ENCODE measurements around the gene ASTL.

The ASTL gene

DNA sequence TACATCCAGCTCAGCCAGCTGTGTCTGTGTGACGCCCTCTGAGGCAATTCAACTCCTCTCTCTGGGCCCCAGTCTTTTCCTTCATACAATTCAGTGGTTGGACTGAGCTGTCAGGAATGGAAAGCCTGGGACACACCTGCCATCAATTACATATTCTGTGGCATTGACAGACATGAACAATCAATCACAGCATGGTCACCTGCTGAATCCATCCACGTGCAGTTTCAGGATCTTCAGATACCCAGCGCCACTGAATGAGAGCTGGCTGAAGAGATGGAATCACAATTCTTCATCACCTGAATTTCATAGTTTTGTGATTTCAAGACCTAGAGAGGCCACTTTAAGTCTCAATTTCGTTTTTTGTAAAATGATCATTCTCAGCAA, 27.1 kb downstream of the ASTL start:
- no peak for DNase-seq

DNA sequence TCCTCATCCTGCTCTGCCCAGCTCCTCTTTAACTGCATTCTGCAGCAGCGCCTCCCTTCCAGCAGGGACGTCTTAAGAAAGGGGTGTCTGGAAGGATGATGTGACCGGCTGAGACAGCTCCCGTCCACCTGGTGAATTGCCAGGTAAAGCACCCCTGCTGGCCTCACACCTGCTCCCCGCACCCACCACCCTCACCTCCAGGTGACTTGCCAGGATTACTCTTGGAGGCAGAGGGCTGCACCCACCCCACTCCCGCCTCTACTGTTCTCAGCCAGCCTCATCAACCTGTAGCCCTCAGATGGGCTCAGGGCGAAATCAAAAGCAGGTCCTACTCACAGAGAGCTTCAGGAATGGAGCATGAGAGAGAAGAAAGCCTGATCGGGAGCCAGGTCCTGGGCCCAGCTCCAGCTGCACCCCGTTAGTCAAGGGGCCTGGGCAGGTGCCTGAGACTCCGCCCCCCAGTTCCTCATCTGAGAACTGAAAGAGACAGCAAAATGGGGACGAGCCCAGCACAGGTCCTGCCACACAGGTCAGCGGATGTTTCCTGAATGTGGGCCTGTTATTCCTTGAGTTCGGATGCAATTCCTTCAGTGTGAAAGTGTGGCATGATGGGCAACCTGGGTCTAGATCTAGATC, 27.6 kb downstream of the ASTL start:
- DNase-seq = no peak

DNA sequence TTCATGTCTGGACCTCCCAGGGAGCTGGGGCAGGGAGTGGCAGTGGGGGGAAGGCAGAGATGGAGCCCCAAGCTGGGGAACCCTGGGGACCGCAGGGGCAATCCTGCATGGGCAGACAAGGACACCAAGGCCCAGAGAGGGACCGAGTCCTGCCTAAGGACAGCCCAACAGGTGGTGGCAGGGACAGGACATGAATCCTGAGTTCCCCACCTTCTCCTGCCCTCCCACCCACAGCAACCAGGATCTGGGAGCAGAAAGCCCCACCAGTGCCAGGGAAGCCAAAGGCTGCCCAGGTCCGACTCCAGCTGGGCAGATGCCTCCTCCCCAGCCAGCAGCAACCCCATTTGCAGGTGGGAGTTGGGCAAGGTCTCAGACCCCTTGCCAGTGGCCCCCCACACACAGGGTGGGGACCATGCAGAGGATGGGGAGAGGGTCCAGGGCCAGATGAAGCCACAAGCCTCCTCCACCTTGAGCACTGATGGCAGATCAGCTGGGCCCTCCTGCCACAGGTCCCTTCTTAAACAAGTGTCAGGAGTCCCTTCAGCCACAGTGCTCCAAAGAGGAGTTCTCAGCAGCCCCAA, 28.3 kb downstream of the ASTL start:
- no peak for DNase-seq

DNA sequence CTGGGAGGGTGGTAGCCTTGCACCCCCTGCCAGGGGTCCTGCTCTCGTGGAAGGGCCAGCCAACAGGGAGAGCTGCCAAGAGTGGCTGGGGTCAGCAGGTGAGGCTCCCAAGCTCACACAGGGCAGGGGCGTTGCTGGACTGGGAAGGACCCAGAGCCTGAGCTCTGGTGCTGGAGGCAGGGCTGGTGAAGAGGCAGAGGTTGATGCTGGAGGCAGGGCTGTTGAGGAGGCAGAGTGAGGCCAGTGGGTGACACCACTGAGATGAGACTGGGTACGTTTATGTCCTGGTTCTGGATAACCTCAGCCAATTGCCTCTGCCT, 29.0 kb downstream of the ASTL start:
- DNase-seq = no peak

DNA sequence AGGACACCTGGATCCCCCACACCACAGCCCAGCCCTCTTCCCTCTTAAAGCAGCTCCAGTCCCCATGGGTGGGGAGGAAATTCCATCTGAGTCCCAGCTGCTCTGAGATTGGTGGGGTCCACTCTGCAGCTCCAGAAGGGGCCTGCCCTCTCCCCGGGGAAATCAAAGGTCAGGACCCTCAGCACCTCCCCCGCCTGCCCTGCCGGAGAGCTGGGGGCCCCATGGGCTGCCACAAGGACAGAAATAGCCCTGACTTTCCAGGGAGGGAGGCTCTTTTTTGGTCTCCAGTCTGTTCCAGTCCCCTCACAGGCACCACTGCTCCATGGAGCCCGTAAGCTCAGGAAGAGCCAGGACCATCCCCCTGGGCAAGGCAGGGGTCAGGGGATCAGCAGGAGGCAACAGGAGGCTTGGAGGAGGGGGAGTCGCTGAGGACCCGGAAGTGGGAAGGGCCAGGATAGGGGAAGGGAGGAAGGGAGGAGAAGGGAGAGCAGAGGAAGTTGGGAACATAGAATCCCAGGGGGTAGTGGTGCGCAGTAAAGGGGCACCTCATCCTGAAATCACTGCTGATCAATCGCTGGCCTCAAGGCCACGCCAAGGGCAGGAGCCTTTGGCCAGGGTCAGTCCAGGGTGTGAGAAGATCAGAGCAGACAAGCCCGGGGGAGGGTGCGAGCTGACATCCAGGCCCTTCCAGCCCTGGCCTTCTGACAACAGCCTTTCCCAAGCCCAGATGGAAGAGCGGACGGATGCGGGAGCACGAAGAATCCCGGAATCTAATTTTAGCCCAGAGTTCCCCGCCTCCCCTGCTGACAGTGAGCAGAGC, 29.6 kb downstream of the ASTL start:
- DNase-seq = no peak

DNA sequence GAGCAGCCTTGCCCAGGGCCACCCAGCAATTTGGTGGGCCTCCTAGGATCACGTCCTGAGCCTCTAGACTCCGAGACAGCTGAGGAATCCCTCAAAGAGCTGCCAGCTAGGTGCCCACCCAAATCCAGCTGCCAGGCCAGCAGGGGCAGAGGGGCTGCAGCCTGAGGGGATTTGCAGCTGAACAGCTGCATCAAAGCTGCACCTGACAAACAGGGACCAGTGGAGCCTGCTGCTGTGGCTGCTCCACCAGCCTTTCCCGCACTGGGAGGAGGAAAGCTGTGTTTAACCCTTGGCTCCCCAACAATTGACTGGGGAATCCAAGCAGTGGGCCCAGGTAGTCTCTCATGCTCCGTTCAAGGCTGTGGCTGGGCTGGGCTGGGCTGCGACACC, 30.2 kb downstream of the ASTL start:
- DNase-seq = no peak

DNA sequence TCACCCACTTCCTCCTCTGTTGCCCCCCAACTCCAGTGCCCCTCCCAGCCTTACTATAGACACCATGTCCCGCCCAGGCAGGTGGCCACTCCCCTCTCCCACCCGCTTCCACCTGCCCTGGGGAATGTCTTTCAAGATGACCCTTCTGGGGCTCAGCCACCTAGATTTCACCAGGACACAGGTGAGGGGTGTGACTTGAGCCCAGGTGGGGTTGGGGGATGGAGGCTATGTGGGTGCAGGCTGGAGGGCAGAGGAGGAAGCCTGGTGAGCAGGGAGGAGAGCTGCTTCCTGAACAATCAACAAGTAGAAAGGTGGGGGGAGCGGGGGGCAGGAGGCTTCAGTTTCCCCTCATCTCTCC, 30.6 kb downstream of the ASTL start:
- no peak for DNase-seq

DNA sequence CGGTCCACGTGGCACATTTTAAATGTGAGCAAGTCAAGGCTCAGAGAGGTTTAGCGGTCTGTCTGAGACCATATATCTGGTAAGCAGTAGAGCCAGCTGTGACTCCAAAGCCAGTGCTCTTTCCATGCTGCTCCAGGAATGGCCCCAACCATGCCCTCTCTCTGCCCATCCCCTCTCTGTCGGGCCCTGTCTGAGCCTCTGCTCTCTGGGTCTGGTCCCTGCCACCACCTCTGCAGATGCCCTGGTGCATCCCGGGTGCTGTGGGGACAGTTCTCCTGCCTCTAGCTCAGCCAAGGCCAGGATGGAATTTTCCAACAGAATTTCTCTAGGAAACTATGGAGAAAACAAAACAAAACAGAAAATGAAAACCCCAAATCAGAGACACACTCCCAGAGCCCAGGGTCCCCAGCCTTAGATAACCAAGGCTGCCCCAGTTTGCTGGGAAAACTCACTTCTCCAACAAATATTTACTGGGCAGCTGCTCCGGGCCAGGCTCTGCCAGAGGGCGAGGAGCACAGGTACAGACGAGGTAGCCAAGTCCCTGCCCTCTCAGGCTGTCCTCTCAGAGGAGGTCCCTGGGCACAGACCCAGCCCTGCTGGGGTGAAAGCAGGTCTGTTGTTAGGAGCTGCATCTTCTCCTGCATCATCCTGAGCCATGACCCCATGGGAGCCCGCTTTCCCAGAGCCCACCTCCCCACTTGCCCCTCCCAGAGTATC, 31.2 kb downstream of the ASTL start:
- no peak for DNase-seq

DNA sequence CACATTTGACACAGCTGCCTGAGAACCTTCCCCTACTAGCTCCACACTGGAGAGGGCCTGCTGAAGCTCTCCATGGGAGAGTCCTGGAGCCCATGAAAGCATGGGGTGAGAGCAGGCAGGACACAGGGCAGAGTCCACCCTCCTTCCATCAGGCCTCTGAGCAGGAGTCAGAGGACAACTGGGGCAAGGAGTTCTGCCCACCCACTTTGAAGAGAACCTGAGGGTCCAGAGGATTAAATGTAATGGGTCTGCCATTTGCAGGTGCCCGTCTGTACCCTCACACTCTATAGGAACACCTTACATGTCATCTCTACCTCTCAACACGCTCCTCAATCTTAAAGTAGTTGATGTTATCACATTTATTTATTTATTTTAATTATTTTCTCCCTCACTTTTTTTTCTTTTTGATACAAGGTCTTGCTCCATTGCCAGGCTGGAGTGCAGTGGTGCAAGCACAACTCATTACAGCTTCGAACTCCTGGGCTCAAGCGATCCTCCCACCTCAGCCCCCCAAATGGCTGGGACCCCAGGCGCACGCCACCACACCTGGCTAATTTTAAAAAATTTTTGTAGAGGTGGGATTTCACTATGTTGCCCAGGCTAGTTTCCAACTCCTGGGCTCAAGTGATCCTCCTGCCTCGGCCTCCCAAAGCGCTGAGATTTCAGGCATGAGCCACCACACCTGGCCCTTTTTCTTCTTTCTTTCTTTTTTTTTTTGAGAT, 32.1 kb downstream of the ASTL start:
- no peak for DNase-seq

DNA sequence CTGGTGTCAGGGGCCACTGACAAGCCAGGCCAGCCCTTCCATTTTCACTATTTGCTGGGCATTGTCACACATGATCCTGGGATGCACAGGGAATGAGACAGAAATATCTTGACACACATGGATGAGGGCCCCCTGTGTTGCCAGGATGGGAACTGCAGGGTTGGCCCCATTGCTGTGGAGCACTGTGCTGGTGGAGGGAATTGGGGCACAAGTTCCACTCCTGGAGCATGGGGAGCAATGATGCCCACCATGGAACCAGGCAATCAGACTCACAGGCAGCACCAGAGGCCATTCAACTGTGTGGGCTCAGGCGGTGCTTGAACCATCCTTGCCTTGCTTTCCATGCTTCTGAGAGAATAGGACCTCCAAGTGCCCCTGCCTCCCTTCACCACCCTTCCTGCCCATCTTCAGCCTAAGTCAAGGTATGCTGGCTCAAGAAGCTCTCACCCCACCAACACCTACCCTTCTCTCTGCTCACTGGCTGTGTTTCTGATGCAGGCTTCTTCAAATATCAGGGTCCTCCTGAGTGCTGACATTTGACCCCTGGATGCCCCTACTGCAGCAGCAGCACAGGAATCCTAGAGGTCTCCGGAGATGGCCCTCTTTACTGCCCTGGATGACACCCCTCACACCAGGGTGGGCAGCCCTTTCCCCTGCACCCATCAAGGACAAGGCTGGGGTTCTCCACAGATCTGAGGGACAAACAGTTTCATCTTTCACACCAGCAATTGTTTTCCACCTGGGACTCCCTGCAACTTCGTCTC, 33.0 kb downstream of the ASTL start:
- DNase-seq = no peak

DNA sequence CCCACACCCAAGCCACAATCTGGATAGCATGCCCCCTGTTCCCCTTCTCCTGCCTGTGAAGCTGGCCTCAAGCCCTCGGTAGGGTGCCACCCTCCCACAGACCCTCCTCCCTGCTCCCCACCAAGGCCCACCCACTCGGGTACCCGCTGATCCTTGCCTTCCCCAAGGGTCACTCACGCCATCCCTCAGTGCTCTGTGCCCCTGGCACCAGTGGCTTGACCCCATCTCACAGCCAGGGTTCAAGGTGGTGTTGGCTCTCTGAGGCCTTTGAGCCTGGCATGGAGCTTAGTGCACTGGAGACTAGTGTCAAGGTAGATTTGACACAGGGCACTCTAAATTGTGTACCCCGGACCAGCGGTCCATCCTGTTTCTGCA, 33.8 kb downstream of the ASTL start:
- no peak for DNase-seq

DNA sequence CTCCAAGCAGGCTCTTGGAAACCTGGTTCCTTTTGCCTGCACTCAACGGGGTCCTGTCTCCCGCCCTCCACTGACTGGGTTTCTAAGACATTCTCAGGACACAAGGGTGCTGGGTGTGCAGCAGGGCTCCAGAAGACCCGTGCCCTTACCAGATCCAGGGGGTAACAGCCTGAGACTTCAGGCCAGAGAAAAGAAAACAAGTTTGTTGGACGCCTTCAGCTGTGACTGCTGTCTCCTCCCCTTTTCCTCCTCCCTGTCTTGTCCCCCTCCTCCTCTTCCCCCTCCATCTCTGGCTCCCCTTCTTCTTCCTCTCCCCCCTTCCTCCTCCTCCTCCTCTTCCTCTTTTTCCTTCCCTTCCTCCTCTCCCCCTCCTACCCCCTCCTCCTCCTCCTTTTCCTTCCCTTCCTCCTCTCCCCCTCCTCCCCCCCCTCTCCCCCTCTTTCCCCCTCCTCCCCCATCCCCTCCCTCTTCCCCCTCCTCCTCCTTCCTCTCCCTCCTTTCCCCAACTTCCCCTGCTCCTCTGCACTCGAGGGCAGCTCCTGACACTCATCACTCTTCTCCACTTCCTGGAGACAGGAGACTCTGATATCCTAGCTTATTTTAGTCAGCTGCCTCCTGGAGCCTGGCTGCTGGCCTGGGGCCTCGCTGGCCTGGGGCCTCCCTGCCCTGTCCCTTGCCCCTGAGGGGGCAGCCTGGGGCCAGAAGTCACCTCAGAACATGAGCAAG, 34.4 kb downstream of the ASTL start:
- DNase-seq = no peak

DNA sequence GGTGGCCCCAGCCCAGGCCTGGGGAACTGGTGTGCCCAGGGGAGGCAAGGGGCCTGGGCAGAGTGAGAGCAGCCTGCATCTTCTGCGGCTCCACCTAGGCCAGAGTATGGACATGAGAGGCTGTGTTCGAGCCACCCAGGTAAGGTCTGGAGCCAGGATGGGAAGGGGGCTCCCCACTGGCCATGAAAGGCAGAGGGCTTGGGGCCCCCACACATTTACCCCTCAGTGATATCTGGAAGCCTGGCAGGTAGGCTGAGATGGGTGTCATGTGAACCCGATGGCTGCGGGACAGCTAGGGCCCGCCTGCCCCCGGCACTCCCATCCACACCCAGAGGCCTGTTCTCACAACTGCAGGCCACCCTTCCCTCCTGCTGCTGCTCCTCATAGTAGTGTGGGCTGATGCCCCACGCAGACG, 35.1 kb downstream of the ASTL start:
- DNase-seq = no peak

DNA sequence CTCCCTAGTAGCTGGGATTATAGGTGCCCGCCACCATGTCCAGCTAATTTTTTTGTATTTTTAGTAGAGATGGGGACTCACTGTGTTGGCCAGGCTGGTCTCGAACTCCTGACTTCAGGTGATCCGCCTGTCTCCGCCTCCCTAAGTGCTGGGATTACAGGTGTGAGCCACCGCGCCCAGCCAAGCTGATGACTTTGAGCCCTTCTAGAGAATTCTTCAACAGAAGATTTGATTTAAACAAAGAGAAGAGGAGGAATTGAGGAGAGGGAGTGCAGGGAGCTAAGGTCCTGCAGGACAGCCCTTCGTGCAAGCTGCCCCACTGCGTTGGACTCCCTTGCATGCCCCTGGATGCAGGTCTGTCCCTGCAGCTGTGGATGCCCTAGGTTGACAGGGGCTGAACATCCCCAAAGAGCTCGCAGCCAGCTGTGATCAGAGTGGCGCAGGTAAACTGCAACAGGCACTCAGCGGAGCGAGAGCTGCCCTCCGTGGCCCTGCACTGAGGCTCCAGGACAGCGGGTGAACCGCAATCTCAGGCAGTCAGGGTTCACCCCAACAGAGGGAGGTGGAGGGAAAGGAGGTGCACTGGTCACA, 35.6 kb downstream of the ASTL start:
- DNase-seq = no peak

DNA sequence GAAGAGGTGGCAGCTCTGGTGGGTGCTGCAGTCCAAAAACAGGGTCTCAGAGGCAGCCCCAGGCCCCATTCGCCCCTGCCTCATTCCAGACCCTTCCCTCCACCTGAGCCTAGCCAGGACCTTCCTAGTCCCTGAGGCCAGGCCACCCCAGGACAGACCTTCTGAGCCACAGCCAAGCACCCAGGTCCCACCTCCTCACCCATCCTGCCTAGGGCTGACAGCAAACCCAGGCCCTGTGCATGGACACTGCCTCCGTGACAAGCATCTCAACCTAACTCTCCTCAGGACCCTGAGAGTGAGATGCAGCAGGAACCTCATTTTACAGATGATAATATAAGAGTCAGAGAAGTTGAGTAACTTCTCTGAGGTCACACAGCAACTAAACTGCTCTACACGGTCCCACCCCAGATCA, 37.4 kb downstream of the ASTL start:
- DNase-seq = no peak

DNA sequence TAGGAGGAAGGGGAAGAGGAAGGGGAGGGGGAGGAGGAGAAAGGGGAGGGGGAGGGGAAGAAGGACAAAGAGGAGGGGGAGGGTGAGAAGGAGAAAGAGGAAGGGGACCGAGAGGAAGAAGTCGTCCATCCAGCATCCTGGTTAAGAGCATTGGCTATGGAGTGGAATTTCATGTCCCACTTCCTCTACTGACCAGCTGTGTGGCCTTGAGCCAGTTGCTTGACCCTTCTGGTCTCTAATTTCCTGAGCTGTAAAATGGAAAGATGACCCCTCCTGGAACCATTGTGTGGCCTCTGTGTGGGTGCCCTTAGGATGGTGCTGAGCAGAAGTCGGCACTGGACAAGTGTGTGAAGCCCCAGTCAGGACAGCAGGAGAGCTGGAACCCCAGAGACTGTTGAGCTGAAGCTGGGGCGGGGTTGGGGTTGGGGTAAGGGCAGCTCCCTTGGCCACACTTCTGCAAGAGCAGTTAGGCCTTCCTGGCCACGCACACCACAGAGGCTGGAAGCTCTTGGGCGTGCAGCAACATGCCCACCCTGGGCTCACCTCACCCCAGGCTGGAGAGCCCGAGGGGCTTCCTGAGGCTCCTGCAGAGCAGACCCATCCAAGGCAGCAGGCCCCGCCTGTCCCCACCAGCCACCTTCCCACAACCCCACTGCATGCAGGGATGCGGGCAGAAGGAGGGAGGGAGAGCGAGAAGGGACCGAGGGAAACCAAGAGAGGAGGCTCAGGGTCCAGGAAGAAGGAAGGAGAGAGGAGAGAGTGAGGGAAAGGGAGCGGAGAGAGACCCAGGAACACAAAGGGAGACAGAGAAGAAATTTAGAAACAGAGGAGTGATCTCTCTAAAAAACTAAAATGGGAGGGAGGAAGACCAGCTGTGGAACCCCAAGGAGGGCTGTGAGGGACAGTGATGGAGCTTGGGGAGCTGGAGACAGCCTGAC, 38.2 kb downstream of the ASTL start:
- DNase-seq = no peak

DNA sequence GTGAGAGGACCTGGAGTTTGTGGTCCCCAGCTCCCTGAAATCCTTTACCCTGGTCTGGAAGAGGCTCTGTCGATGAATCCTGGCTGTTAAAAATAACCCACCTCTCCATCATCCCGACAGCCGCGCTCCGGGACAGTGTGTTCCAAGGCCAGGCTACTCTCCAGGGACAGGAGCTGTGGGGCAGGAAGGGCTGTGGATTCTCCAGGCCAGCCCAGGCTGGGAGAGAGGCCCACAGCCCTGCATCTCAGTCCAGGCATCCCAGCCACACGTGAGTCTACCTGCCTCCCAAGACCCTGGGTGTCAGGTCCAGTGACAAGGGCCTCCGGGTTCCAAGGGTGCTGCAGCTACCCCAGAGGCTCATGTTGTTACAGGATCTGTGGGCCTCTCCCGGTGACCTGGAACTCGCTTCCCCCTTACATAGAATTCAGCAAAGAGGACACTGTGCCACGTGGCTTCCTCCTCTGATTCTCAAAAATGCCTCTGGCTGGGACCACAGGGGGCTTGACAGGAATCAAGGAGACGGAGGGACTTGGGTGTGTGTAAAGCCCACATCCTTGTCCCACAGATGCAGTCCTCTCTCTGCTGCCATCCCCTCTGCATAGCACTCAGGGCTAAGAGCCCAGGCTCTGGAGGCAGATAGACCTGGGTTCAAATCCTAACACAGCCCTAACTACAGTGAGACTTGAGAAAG, 39.3 kb downstream of the ASTL start:
- DNase-seq = no peak

DNA sequence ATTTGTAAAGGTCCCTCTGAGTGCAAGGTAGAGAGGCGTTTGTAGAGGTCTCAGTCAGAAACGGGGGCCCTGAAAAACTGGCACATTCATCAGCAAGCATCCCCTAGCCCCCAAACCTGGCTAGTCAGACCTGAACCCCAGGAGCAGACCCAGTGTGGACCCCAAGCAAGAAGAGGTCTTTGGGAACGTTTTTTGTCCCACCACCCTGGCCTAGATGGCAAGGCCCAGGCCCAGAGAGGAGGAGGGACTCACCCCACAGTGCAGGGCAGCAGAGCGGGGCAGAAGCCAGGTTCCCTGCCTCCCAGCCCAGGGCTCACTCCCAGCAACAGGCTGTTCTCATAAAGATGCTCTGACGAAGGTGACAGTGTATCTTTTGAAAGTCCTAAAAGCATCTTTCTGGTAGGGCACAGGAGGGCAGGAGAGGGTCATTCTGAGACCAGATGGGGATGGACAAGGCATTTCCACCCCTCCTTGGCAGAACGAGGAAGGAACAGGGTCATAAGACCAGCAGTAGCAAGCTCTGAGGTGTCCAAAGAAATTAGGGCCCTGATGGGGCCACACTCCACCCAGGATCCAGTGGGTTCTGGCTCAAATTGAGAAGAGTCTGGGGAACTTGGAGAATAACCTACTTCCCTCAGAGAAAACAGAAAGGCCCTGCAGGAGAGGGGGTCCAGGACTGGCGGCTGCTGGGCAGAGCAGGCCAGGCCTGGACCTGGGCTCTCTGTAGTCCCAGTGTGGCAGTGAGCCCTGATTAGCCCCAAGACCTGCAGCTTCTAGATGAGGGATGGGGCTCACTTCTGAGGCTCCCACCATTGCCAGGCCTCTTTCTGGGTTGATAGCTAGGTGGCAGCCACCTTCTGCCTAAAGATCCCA, 40.1 kb downstream of the ASTL start:
- no peak for DNase-seq

DNA sequence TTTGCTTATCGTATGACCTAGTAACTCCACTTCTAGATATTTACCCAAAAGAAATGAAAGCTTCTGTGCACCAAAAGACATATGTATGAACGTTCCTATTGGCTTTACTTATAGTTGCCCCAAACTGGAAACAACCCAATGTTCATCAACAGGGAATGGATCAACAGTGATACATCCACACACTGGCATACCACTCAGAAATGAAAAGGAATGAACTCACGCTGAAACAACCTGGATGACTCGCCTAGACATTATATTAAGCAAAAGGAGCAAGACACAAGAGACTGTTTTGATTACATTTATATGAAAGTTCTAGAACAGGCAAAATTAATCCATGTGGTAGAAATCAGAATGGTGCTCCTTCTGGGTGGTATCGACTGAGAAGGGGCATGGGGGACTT, 40.9 kb downstream of the ASTL start:
- DNase-seq = no peak

Data from activated CD4-positive, alpha-beta T cell treated with anti-CD3 and anti-CD28 coated beads, Interleukin-10, Interleukin-2, amounts not matched to agents 100 ng/mL and 50 ng/mL, durations not matched to agents 16 hours and 8 hours (primary cell).